NOMO-1 treated with dmso at 0.1 percent for 144 hours (cell line): ENCODE results near the gene SCN5A.

ENCODE experiments used
- DNase-seq: peaks from one replicate; lab custom pipeline; 2025; ENCODE audit not compliant: unreplicated experiment; lab: John Stamatoyannopoulos, UW

The SCN5A gene

DNA sequence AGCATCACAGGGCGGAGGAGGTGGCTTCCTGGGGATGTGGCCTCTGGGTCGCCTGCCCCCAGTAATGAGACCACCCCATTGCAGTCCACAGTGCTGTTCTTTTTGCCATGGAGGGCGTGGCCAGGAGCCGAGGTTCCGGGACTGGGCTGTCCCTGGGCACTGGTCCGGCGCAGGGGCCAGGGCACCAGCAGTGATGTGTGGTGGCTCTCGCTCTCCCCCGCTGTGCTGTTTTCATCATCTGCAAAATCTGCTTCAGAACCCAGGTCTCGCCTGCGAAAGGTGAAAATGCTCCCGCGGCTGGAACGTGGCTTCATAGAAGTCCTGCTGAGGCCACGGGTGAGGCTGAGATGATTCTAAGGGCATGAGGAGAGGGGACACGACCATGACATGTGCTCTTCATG lies 45.8 kb downstream of the SCN5A start:
- DNase-seq, result no peak

DNA sequence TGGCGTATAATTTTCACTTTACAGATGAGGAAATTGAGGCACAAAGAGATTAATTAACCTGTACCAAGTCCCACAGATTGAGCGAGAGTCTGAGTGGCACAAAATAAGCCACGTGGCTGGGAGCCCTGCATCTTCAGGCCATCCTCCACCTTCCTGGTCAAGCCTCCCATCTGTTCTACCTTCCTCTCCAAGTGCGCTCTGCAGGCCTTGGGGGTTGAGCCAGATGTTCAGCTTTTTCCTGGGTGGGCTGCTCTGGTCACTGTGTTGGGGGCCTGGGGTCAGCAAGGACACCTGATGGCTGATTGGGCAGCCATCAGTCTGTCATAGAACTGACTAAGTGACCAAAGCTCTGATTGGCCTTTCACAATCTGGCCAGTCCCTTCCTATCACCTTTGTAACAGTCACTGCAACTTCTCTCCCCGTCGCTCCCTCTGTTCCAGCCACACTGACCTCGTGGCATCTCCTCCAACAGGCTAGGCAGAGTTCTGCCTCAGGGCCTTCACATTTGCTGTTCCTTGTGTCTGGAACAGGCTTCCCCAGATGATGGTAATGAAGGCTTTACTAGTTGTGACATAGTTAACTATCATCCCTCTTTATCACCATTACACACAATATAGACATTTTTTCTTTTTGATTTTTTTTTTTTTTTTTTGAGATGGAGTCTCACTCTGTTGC lies 46.8 kb downstream of the SCN5A start:
- no peak for DNase-seq

DNA sequence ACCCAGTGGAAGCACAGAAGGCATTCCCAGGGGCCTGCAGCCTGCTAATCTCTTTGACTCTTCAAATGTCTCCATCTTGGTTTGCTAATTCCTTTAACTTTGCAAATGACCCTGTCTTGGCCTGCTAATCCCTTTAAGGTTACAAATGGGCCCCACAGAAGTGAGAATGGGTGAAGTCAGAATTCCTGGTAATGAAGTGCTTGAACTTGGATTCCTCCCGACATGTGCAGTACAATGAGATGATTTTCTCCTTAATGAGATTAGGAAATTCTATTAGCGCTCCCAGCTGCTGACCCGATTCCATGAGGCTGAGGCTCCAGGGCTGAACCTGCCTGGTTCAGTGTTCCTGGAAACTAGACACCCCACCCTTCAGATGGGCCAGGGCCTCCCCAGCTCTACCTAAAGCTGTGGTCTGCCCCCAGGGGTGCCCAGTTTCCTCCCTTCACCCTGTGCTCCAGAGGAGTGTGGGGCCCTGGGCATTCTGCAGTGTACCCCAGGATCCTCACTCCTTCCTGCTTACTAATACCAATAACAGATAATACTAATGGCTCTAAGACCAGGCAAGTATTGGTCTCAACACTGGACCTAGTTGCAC lies 47.4 kb downstream of the SCN5A start:
- no peak for DNase-seq

DNA sequence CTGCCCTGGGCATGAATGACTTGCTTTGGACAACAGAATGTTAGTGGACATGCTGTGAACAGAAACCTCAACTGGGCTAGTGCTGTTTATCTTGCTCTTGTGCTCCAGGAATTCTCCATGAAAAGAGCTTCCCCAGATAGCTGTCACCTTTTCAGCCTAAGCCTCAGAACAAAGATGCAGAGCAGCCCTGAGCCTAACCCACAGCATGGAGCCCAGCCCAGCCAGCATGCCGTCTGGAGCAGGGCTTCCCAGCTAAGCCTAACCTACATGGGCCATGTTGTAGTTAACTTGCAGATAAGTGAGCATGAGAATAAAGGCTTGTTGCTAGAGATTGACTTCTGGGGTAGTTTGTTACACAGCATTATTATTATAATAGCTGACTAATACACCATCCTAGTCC lies 48.9 kb downstream of the SCN5A start:
- DNase-seq, result no peak

DNA sequence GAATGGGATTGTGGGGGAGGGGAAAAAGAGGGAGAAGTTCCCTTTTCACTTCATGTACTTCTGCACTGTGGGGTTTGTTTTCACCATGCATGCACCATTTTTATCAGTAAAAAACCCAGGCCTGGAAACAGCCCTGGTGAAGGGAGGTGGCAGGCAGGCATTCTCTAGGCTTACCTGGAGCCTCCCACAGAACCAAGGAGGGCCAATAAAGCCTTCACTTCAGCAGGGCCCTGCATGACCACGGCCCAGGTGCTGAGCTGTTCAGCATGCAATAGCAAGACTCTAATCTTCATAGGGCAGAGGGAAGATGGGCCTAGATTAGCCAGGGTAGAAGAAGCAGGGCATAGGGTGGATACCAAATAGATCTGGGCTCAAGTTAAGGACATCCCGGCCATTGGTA lies 49.6 kb downstream of the SCN5A start:
- no peak for DNase-seq

DNA sequence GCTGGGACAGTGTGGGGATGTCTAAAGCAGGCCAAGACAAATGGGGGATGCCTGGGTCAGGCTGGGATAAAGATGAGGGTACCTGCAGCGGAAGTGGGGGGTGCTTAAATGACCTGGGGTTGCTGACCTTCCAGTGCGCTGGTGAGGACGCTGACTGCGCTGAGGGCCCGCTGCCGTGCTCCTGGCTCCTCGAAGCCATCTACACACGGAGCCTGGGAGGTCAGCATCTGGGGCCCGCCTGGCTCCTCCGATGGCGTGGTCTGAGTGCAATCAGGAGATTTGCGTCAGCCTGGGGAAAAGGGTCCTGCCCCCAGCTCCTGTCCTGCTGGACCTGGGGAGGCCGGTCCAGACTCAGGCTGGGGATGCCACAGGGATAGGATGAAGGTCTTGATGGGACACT lies 50.7 kb downstream of the SCN5A start:
- DNase-seq, result no peak

DNA sequence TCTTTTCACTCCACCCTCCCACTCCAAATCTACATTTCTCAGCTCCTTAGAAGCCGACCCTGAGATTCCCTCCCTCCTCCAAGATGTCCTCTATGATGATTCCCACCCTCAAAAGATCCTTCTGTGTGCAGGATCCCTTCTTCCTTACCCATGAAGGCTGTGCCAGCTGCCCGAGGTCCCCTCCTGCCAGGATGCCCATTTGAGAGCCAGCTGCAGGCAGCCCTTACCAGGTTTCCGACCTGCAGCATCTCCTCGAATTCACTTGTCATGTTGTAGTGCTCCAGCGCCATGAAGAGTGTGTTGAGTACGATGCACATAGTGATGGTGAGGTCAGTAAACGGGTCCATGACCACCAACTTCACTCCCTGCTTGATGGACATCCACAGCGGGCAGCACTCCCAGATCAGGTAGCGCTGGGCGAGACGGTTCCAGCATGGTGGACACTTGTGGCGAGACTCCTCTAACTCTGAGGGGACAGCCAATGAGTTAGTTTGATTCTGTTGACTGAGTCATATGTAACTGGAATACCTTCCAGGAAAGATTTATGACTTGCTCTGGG lies 51.9 kb downstream of the SCN5A start:
- DNase-seq, result no peak

DNA sequence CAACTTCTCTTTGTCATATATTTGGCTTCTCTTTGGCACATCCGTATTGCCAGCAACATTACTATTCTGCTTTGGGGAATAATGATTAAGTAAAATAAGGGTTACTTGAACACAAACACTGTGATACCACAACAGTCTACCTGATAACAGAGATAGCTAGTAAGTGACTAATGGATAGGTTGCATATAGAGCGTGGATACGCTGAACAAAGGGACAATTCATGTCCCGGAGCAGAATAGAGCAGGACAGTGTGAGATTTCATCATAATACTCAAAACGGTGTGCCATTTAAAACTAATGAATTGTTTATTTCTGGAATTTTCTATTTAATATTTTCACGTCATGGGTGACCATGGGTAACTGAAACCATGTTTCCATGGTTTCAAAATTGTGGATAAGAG lies 54.1 kb downstream of the SCN5A start:
- no peak for DNase-seq

DNA sequence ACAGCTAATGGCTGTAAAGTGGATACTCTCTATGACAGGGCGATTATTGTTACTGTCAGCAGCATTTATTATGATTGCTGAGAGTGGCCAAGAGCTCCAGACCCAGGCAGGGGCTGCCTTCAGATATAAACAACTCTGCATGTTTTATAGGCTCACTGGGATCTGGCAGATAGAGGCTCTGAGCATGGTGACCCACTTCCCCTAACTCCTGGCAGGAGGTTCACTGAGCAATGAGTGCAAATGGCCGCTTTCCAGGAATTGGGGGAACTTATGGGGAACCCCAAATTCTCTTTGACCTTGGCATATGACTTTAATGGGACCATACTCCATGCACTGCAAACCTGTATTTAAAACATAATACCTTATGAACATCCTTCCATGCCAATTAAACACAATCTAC lies 59.0 kb downstream of the SCN5A start:
- DNase-seq, result no peak

DNA sequence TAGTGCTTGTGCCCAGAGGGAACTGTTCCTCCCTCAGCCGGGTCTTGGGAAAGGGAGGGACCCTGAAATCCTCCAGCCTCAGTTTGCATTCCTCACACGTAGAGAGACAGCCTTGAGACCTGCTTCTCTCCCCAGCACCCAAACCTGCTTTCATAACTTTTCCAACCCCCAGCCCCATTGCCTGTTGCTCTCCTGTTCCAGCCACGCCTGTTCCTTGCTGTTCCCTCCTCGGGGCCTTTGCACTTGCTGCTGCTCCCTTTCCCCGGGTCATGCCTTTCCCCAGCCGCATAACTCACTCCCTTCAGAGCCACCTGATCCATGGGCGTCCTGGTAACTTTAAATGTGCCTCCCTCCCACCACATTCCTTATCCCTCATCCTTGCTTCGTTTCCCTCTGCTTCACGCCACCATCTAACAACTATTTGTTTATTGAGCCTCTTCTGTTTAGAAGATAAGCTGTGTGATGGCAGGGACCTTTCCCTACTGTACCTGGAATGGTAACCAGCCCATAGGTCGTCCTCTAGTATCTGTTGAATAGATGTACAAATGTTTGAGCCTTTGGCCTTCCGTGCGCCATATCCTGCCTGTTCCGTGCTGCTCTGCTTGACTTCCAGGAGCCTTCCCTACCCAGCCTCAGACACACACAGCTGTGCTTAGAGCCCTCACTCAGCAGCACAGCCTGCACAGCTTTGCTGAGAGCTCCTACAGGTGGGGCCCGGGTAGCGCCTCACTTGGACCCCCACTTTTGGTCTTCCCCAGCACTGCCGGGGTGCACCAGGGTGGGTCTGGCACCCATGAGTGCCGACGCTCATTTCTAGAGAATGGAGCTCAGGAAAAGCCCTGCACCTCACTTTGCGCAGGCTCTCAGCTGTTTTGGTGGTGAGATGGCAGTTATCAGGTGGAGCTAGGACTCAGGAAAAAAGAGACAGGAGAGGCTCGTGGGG lies 60.2 kb downstream of the SCN5A start:
- DNase-seq, result no peak

DNA sequence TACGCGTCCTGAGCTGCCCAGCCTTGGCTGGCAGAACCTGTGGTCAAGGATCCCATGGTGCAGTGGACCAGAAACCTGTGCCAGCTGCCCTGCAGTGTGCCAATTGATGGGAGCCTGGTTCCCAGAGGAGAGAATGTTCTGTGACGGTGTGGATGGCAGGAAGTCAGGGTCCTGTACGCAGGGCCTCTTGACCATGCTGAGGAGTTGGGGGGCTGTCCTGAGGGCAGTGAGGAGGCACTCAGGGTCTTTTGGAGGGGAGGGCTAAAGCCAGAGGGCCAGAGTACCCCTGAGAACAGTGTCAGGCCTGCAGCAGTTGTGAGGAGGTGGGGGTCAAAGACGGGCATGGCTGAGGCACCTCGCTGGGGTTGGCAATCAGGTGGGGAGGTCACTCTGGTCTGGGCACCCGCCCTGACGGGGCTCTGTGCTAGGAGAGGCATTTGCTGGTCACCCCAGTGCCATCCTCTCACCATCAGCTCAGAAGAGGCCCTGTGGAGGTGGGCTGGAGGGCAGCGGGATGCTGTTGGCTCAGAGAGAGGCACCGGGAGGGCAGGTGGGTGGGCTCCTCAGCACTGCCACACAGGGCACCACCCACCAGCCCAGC lies 61.0 kb downstream of the SCN5A start:
- no peak for DNase-seq

DNA sequence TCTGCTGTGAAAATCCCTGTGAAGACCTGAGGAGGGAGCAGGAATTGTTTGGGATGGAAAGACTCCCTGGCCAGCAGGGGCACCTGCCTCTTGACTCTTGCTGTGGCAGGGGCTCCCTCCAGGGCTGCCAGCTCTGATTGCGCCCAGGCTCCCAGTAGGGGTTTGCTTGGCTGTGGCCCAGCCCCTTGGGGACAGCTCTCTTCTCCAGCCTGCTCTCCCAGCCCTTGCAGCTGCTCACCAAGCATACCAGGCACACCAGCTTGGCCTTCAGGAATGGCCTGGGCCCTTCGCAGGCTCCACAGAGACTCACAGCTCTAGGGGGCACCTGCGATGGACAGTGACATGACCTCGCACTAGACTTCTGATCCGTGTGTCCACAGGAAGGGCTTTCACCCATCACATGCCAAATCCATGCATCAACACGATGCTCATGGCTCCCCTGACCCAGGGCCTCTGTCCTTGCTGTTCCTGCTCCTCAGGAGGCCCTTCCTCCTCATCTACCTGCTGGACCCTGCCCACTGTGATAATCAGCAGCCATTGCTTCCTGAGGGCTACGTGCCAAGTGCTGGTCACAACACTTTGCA lies 61.8 kb downstream of the SCN5A start:
- no peak for DNase-seq

DNA sequence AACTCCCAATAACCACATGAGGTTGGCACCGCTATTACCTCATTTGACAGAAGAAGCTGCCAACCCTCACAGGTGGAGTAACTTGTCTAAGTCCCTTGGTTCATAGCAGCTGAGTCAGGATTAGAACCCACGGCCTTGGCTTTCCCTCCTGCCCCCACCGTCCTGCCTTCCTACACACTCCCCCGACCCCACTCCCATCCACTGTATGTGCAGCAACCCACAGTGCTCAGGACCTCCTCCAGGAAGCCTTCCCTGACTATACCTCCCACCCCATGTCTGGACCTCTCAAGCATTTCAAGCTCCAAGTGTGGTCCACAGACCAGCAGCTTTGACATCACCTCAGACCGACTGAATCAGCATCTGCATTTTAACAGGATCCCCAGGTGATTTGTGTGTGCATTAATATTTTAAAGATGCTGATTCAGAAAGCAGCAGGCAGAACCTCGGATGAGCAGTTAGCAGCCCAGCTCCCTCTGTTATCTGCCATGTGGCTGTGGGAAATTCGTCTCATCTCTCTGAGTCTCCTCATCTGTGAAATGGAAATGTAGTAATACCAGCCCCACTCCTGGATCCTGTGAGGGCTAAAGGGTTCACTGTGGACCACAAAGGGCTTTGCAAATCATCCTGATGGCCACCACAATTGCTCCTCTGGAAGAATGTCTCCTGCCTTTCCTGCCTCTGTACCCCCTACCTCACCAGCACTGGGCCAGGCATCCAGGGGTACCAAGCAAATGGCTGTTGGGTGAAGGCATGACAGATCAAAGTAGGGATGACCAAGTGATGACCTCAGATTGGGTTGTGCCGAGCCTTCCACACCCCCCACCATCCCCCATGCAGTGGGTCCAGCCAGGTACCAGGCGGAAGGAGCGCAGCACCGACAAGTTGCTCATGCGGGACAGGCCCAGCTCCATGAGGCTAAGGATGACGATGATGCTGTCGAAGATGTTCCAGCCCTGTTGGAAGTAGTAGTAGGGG lies 62.7 kb downstream of the SCN5A start:
- no peak for DNase-seq

DNA sequence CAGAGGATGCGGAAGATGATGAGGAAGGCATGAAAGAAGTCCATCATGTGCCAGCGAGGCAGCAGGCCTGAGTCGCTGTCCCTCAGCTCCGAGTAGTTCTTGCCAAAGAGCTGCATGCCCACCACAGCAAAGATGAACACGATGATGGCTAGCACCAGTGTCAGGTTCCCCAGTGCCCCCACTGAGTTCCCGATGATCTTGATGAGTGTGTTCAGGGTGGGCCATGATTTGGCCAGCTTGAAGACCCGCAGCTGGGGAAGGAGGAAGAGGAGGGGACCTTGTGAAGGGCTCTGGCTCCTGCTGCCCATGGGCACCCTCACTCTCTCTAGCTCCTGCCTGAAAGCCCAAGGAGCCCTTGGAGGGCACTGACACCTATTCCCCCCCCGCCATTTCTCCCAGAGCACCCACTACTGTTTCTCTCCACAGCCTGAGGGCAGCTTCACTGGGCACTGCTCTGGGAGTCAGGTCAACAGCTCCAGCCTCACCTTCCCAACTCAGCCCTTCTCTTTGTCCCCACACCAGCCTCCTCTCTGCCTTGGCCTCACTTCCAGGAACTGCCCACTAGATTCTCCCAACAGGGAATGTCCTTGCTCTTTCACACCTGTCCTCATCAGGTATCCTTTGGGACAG lies 63.6 kb downstream of the SCN5A start:
- no peak for DNase-seq

DNA sequence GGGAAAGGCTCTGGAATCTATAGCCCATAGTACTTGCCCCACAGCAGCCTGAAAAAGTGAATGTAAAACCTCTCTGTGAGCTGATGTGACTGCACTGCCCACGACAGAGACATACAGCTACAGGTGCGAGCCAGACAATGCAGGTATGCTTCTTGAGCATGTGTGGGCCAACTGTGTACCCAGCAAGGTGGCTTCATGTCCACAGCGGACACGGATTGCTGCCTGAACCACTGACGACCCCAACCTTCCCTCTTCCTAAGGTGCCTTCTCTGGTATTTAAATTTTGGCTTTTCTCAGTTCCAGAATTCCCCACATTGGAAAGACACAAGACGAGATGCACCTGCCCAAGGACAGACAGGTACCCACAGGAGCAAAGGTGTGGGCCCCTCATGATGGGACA lies 65.8 kb downstream of the SCN5A start:
- no peak for DNase-seq

DNA sequence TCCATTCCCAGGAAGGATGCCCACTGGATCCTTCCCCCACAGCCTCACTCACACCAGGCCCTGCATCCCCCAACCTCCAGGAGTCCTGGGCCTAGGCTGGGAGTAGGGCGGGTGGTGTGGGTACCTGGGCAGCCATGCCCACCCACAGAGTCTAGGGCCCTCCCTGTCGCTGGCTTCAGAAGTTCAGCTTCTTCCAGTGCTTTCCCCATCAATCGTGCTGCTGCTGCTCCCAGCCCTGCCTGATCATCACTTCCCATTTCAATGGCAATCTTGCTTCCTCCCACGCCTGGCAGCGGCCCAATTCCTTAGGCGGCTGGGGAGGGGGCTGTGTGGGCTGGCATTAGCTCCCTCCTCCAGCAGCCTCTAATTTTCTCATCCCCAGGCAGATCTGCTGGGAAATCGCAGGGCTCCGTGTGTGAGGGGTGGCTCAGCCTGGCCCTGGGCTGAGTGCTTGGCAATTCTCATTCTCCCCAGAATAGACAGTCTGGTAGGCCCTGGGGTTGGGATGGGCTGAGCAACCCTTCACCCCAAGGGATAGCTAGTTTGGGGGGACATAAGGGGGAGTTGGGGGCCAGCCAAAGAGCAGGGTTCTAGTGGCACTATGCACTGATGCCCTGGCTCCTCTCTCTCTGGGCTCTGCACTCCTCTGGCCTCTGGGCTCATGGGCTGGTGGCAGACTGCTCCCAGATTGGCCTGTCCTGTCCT lies 66.4 kb downstream of the SCN5A start:
- no peak for DNase-seq

DNA sequence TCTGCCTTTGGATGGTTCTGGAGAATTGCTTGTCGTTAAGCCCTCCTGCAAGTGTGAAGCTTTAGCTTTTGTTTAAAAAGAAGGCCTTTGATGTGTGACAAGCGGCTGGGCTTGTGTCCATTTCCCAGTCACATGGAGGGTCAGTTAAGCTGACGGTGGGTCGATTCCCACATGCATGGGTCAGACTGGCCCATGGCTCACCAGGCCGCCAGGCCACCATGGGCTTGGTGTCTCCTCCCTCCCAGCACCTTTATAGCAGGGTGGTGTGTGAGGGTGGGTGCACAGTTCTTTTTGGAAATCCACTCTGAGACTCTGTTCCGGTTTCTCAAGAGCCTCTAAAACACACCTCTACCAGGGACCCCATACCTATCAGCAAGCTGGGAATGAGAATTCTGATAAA lies 67.2 kb downstream of the SCN5A start:
- no peak for DNase-seq

DNA sequence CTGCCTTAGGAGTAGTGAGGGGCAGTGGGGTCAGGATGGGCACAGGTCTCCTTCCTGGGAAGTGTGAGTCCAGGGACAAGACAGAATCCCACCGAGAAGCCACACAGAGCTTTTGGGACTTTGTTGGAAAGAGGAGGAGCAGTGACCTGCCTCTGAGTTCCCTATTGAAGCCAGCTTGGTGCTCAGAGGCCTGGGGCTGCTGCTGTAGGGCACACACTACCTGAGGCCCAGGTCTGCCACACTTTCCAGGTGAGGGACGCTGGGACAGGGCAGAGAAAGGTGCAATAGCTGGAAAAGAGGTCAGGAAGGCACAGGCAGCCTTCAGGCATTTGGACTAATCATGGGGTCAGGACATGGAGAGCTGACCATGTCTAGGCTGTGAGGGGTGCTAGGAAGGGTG lies 67.7 kb downstream of the SCN5A start:
- no peak for DNase-seq
